ENCODE results near the gene NGF.

NGF gene

DNA sequence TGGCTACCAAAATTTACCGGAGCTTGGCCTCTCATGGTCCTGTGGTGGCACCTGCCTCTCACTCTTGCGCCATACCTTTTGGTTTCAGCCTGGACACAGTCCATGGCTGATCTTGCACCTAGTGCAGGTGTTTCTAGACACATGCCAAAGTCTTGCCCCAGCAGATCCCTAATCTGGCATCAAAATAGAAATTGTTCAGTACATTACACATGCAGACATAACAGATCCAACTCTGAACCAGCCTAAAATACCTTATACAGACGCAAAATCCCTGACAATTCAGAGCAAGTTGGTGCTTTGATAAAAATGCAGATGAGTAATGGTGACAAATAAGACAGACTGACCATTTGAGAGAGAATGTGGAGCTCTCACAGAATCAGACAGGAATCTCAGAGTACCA lies 44.1 kb downstream of the NGF start:
- TF ChIP-seq, protein P1, sequence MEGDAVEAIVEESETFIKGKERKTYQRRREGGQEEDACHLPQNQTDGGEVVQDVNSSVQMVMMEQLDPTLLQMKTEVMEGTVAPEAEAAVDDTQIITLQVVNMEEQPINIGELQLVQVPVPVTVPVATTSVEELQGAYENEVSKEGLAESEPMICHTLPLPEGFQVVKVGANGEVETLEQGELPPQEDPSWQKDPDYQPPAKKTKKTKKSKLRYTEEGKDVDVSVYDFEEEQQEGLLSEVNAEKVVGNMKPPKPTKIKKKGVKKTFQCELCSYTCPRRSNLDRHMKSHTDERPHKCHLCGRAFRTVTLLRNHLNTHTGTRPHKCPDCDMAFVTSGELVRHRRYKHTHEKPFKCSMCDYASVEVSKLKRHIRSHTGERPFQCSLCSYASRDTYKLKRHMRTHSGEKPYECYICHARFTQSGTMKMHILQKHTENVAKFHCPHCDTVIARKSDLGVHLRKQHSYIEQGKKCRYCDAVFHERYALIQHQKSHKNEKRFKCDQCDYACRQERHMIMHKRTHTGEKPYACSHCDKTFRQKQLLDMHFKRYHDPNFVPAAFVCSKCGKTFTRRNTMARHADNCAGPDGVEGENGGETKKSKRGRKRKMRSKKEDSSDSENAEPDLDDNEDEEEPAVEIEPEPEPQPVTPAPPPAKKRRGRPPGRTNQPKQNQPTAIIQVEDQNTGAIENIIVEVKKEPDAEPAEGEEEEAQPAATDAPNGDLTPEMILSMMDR (IDR thresholded peaks at IDR 0.05), result no peak

DNA sequence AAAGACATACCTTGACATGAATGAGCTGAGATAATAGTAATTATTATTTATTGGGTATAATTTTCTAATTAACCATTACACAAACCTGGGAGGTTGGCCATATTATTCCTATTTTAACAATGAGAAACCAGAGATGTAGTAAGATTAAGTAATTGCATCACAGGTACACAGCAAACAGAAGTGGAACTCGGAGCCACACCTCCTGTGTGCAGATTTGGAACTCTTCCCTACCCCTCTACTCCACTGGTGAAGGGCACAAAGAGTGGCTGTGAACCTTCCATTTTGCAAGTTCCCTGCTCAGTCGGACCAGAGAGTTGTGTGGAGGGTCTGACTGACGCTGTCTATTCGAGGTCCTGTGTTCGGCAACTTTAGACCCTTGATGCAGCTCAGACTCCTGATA lies 45.0 kb downstream of the NGF start:
- TF ChIP-seq, protein P1 (IDR thresholded peaks at IDR 0.05), result no peak

DNA sequence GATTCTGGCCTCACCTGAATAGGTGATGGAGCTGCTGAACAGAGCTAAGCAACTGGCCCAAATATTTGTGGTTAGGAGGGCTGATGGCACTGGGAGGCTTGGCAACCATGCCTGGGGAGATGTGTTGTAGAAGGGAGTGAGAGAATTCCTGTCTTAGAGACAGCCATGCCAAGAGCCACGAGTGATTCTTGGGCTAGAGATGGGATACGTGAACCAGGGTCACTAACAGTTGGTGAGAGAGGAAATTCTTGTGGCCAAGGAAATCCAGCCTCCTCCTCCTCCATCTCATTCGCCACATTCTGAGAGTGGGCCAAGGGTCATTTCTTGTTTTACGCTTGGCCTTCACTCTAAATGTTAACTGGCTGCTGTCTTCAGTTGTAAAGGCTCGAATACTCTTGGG lies 46.3 kb downstream of the NGF start:
- TF ChIP-seq, protein P1 (IDR thresholded peaks at IDR 0.05), result no peak

DNA sequence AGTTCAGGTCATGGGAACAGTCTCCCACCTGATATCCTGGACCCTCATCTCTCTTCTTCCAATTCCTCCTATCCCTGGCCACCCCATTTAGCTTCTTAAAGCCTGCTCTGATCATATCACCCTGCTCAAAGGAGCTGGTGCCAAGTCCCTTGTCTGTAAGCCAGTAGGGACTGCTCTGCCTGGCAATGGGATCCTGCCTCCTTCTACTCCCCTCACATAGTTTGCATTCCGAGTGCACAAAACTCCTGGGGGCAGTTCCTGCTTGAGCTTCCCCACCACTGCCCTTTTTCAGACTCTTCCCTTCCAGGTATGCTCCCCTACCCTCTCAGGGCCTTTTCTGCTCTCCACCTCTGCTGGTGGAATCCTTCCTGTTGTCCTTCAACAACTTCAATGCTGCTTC lies 48.1 kb downstream of the NGF start:
- TF ChIP-seq, protein P1 (IDR thresholded peaks at IDR 0.05), result no peak

DNA sequence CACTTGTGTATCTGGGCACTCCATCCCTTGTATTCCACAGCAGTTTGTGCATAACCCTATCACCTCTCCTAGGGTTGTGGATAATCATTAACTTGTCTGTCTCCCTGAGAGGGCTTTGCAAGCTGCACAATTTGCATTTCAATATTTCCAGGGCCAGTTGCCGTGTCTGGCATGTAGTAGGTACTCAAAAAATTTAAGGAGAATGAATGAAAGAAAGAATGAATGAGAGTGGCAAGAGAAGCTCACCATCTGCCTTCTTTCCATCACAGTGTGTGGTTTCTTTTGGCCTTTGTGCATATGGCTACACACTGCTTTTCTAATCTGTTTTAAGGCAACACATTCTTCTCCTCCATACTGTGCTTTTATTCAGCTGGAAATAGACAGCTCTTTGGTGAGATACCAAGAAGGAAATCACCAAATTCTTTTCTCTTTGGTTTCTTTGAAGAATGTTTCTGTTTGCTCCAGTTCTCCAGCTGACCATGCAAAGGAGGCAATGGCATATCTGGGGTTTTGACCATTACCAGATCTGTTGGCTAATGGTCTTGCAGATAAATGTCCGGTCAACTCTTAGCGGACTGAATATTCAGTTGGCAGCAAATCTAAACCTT lies 49.4 kb downstream of the NGF start:
- TF ChIP-seq, protein P1 (IDR thresholded peaks at IDR 0.05), result no peak

DNA sequence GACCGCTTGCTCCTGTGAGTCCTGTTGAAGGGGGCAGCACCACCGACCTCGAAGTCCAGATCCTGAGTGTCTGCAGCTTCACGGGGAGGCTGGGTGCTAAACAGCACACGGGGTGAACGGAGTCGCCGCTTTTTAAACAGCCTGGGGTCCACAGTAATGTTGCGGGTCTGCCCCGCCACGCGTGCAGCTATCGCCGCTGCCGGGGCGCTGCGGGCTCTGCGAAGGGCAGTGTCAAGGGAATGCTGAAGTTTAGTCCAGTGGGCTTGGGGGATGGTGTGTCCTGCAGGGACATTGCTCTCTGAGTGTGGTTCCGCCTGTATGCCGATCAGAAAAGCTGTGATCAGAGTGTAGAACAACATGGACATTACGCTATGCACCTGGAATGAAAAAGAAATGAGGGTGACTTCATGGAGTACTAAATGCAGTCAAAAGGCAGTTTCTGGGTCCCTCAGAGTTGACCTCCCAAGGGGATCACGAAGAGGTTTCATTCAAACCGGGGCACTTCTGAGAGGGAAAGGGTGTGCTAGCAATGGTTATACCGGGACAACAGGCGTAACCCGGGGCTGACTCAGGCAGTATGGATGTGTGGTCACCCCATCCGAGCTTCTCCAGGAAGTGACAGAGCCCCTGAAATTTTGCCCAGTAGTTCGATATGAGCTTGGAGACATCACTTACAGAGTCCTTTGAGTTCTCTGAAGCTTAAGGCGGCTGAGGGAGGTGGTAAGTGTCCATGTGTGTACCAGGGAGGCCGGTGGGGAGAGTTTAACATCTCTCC lies 51.4 kb downstream of the NGF start:
- TF ChIP-seq, protein P1 (IDR thresholded peaks at IDR 0.05), result no peak

DNA sequence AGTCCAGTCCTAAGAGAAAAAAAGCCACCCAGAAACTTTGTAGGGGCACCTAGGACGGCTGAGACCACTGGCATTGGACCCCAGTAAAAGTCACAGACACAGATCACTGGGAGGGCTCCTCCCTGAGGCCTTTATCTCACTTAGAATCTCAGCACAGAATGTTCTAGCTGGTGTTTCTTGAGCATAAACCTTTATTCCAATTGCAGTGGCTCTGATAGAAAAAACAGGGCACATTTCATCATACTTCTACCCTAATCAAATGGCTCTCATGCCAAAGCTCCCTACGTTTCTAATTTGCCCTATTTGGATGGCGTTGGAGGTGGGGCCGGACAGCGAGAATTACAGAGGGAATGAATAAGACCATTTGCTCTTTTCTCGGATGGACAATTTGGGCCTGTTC lies 53.8 kb downstream of the NGF start:
- TF ChIP-seq, protein P1 (IDR thresholded peaks at IDR 0.05), result no peak
